K562 (cell line): ENCODE results near the gene INPP5D. TPM values are rescaled to one million over a fixed set of nuclear protein-coding genes. Genes with fewer than 3 reads are reported as not detected.

ENCODE experiments used
- ADNP ChIP-seq: fragments of 200-800 bp; sonication (Bioruptor generic); IDR thresholded peaks from 2 replicates; pipeline ENCODE4 v1.6.1; 2016; ENCODE audit warnings: missing genetic modification characterization, missing compliant biosample characterization
- EZH2 ChIP-seq: IDR thresholded peaks from 2 replicates; pipeline ENCODE4 v1.6.1; 2012; ENCODE audit warnings: low read depth, mild to moderate bottlenecking, inconsistent platforms, low read length, borderline replicate concordance
- FOXJ2 ChIP-seq: fragments of 200-800 bp; sonication (Bioruptor generic); IDR thresholded peaks from 2 replicates; pipeline ENCODE4 v1.6.1; 2016; ENCODE audit warnings: missing genetic modification characterization, missing compliant biosample characterization
- FOXM1 ChIP-seq, 2 experiments: fragments of 450-650 bp in 1 of 2; sonication (generic) in 1 of 2; formaldehyde crosslinking in 1 of 2; IDR thresholded peaks; 2 replicates each; pipeline versions ENCODE4 v1.6.1 to v1.9.0; 2017 to 2022; ENCODE audit warnings: low read depth in 2 of 2, mild to moderate bottlenecking in 2 of 2, missing genetic modification reagents in 1 of 2, moderate library complexity in 1 of 2
- GATAD2A ChIP-seq: fragments of 450-650 bp; IDR thresholded peaks from 2 replicates; pipeline ENCODE4 v1.6.1; 2017
- HDAC1 ChIP-seq, 2 experiments: fragments of 450-650 bp; IDR thresholded peaks; 2 replicates each; pipeline ENCODE4 v1.6.1; 2016 to 2017; ENCODE audit warnings: inconsistent platforms in 1 of 2, mild to moderate bottlenecking in 1 of 2, moderate library complexity in 1 of 2
- MBD2 ChIP-seq: sonication (generic); IDR thresholded peaks from 2 replicates; pipeline ENCODE4 v1.6.1; 2016; ENCODE audit warnings: low read depth, borderline replicate concordance
- MEIS2 ChIP-seq: fragments of 450-650 bp; IDR thresholded peaks from 2 replicates; pipeline ENCODE4 v1.6.1; 2014; ENCODE audit warnings: mild to moderate bottlenecking; ENCODE audit not compliant: partially characterized antibody
- NFRKB ChIP-seq: fragments of 450-650 bp; IDR thresholded peaks from 2 replicates; pipeline ENCODE4 v1.6.1; 2016; ENCODE audit warnings: low read depth
- NFYB ChIP-seq: IDR thresholded peaks from 2 replicates; pipeline ENCODE4 v1.6.1; 2011; ENCODE audit warnings: mild to moderate bottlenecking, moderate library complexity; ENCODE audit not compliant: insufficient read length; ENCODE audit errors: extremely low read depth
- SMAD4 ChIP-seq: fragments of 250-450 bp; sonication (Bioruptor Pico); conservative IDR thresholded peaks from 2 replicates; pipeline ENCODE4 v1.8.0; 2021; ENCODE audit warnings: inconsistent platforms, mild to moderate bottlenecking, moderate library complexity
- TCF7 ChIP-seq: sonication (generic); IDR thresholded peaks from 2 replicates; pipeline ENCODE4 v1.6.1; 2016; ENCODE audit warnings: antibody characterized with exemption, borderline replicate concordance
- TEAD1 ChIP-seq, 2 experiments: fragments of 450-650 bp in 1 of 2; sonication (generic) in 1 of 2; formaldehyde crosslinking; IDR thresholded peaks; 2 replicates each; pipeline versions ENCODE4 v1.4.0 to v1.8.0; 2020 to 2022; ENCODE audit warnings: mild to moderate bottlenecking in 2 of 2, missing genetic modification reagents in 1 of 2
- ZBTB8A ChIP-seq: fragments of 450-650 bp; IDR thresholded peaks from 2 replicates; pipeline ENCODE4 v1.6.1; 2018; ENCODE audit warnings: mild to moderate bottlenecking, moderate library complexity; ENCODE audit not compliant: partially characterized antibody
- ZEB2 ChIP-seq: fragments of 450-650 bp; IDR thresholded peaks from 2 replicates; pipeline ENCODE4 v1.6.1; 2016
- ZNF217 ChIP-seq: sonication (generic); formaldehyde crosslinking; IDR thresholded peaks from 2 replicates; pipeline ENCODE4 v1.8.0; 2022; ENCODE audit warnings: mild to moderate bottlenecking, missing genetic modification reagents
- ZNF316 ChIP-seq: fragments of 450-650 bp; IDR thresholded peaks from 2 replicates; pipeline ENCODE4 v1.6.1; 2016
- ZNF695 ChIP-seq: fragments of 450-650 bp; formaldehyde crosslinking; IDR thresholded peaks from 2 replicates; pipeline ENCODE4 v1.4.0; 2020; ENCODE audit warnings: mild to moderate bottlenecking, moderate library complexity
- ZNF778 ChIP-seq: fragments of 450-650 bp; formaldehyde crosslinking; IDR thresholded peaks from 2 replicates; pipeline ENCODE4 v1.4.0; 2020; ENCODE audit warnings: mild to moderate bottlenecking, moderate library complexity
- polyA plus RNA-seq, 8 experiments: library from polyadenylated mRNA; depleted of rRNA in 4 of 8; stranded (reverse) in 5 of 8; unstranded in 3 of 8; fragments of >200 nt; fragmentation: Nextera tagmentation in 2 of 8; fragmentation: Illumina TruSeq in 1 of 8; extraction: Ambion mirVana in 2 of 8; extraction: Trizol in 1 of 8; gene quantifications; 2 replicates each; pipeline versions ENCODE4 v1.2.1 to v1.2.3, GENCODE V29; 2011 to 2014; ENCODE audit warnings: inconsistent platforms in 1 of 8, missing spikeins in 1 of 8
- total RNA-seq, 7 experiments: library from RNA; depleted of rRNA in 6 of 7; stranded (reverse); fragments of >200 nt in 6 of 7; fragmentation: Illumina TruSeq in 2 of 7; extraction: Trizol in 2 of 7; gene quantifications; 2 replicates each; pipeline versions ENCODE4 v1.2.1 to v1.2.3, GENCODE V29; 2011 to 2021; ENCODE audit warnings: low replicate concordance in 1 of 7
- TF ChIP-seq, protein P1 (sequence below), 2 experiments: fragments of 450-650 bp; formaldehyde crosslinking in 1 of 2; IDR thresholded peaks; 2 replicates each; pipeline versions ENCODE4 v1.4.0 to v1.6.1; 2014 to 2020; ENCODE audit warnings: mild to moderate bottlenecking in 2 of 2, borderline replicate concordance in 1 of 2, low read depth in 1 of 2
- TF ChIP-seq, protein P2 (sequence below): fragments of 250-450 bp; sonication (Bioruptor Pico); IDR thresholded peaks from 2 replicates; pipeline ENCODE4 v1.8.0; 2021; ENCODE audit warnings: borderline replicate concordance, mild to moderate bottlenecking, moderate library complexity; ENCODE audit not compliant: poor library complexity, severe bottlenecking

INPP5D gene
- total and polyA plus RNA-seq, 9 of the 15 experiments (the other 6 are each of a cell fraction or from before 2014, with no cell fraction given) = 0.55 to 6.2 (median 2.2) TPM

DNA sequence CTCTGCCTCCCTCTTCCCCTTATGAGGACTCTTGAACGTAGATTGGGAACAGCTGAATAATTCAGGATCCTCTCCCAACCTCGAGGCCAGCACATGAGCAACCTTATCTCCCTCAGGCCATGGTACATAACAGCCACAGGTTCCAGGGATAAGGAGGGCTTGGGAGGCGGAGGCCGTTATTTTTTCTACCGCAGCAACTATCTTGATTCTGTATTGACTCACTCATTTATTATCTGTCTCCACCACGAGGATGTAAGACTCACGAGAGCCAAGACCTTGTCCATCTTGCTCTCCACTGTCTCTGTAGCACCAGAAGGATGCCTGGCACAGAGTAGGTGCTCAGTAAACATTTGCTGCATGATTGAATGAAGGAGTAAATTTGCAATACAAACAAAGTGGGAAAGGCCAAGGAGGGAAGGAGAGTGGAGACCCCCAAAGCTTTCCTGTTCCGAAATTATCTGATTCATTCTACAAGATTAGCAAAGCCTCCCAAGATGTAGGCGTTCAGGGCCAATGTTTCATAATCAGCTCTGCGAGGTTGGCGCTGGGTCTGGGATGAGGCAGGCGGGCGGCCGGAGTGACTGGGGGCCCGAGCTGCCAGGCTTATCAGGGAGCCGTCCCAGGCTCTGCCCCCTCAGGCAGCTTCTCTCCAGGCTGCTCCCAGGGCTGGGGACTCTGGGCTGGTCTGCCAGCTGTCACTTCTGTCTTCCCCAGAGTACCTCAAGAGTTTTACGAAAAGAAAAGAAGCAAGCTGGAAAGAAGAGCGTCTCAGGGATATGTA is 31.6 kb downstream of the INPP5D start (continued):
- TF ChIP-seq NFRKB (0 out of 2 replicates have a peak, but pooled peaks have one; percentile 28), SMAD4 (peak; percentile 91), MEIS2 (peak; percentile 88), ZBTB8A (no peak), TCF7 (no peak), EZH2 (no peak; the same call in 1 of the 2 replicates), ZNF217 (no peak), FOXM1 (IDR thresholded peaks at IDR 0.05; ENCODE audit: low read depth) (peak; percentile 95), FOXM1 (CRISPR knock-in tag; IDR thresholded peaks at IDR 0.05; ENCODE audit: low read depth) (no peak), HDAC1 (IDR thresholded peaks at IDR 0.05) (peak; percentile 17 to 83; a peak in 3 of 4 replicates), MBD2 (peak; percentile 67), TEAD1 (CRISPR knock-in tag; IDR thresholded peaks at IDR 0.05) (peak in 1 of 2 experiments; percentile 78; a peak in 3 of 4 replicates), ZNF695 (CRISPR knock-in tag) (no peak), ZNF778 (no peak), GATAD2A (no peak), FOXJ2 (tag) (peak; percentile 86), ADNP (tag) (peak; percentile 74; the same call in 1 of the 2 replicates), ZNF316 (no peak), NFYB (no peak), ZEB2 (peak; percentile 77)
- TF ChIP-seq, protein P1, sequence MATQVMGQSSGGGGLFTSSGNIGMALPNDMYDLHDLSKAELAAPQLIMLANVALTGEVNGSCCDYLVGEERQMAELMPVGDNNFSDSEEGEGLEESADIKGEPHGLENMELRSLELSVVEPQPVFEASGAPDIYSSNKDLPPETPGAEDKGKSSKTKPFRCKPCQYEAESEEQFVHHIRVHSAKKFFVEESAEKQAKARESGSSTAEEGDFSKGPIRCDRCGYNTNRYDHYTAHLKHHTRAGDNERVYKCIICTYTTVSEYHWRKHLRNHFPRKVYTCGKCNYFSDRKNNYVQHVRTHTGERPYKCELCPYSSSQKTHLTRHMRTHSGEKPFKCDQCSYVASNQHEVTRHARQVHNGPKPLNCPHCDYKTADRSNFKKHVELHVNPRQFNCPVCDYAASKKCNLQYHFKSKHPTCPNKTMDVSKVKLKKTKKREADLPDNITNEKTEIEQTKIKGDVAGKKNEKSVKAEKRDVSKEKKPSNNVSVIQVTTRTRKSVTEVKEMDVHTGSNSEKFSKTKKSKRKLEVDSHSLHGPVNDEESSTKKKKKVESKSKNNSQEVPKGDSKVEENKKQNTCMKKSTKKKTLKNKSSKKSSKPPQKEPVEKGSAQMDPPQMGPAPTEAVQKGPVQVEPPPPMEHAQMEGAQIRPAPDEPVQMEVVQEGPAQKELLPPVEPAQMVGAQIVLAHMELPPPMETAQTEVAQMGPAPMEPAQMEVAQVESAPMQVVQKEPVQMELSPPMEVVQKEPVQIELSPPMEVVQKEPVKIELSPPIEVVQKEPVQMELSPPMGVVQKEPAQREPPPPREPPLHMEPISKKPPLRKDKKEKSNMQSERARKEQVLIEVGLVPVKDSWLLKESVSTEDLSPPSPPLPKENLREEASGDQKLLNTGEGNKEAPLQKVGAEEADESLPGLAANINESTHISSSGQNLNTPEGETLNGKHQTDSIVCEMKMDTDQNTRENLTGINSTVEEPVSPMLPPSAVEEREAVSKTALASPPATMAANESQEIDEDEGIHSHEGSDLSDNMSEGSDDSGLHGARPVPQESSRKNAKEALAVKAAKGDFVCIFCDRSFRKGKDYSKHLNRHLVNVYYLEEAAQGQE (IDR thresholded peaks at IDR 0.05; ENCODE audit: borderline replicate concordance) = no peak
- TF ChIP-seq, protein P1 (CRISPR knock-in tag; IDR thresholded peaks at IDR 0.05; ENCODE audit: low read depth) = no peak
- TF ChIP-seq, protein P2, sequence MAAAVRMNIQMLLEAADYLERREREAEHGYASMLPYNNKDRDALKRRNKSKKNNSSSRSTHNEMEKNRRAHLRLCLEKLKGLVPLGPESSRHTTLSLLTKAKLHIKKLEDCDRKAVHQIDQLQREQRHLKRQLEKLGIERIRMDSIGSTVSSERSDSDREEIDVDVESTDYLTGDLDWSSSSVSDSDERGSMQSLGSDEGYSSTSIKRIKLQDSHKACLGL = no peak
